ENCODE measurements around the gene EFL1.
A peak's percentile ranks its signal among the peaks of the same experiment; 100 is the strongest.
"Not testable (repeated sequence)": the region's sequence is repeated elsewhere in the genome, so short reads cannot be mapped to it uniquely, and the experiment has no call there.

Gene EFL1

DNA sequence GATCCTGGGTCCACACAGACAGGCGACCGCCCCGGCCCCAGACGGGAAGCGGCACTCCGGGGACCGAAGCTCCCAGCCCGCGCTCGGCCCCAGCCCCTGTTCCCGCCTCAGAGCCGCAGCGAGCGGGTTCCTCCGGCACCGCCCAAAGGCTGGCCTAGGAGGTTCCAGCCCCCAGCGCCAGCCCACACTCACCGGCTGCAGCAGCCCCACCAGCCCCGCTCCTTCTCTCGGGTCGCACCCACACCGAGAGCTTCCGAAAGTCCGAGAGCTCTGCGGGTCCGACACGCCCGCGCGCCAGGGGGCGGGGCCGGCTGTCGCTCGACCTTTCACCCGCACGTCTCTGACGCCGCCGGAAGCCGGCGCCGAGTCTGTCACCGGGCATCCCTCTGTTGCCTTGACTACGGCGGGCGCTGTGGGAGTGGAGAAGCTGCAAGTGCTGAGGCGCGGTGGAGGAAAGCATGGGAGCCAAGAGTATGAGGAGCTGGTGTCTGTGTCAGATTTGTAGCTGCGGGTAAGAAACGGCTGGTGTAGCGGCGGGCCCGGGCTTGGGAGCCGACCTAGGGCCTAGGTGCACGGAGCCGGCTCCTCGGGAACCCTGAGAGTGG, at the start of gene EFL1, which contains the start of gene SAXO2:
EFL1 (minus strand) TSS at position 313 of the 605 bp plus-strand sequence. CDS start 956 bp downstream, outside the sequence.
SAXO2 (plus strand) TSS at position 397 of the 605 bp plus-strand sequence; CDS start at position 459, 62 bp downstream.
- peak; percentile 94 for DNase-seq (ENCODE audit: low spot score)

DNA sequence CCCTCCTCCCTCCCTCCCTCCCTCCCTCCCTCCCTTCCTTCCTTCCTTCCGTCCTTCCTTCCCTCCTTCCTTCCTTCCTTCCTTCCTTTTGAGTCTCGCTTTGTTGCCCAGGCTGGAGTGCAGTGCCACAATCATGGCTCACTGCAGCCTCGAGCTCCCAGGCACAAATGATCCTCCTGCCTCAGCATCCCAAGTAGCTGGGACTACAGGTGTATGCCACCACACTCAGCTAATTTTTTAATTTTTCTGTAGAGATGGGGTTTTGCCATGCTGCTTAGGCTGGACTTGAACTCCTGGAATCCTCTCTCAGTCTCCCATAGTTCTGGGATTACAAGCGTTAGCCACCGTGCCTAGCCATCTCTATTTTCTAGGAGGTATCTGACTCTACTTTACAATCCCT, 48.8 kb upstream of the EFL1 start:
- DNase-seq (ENCODE audit: low spot score) = not testable (repeated sequence)

DNA sequence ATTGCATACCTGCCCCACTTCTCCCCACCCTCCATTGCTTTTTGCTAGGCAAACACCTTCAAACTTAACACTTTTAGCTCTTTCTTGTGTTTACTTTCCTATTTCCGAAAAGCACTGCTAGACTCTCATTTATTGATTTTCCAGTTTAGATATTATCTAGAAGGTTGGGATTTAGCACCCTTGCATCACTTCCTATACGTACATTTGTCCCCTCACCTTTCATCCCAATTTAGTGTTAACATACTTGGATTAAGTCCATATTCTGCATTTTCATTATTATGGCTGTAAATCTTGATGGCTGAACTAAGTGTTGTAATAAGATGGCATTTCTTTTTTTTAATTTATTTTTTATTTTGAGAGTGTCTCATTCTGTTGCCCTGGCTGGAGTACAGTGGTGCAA, 47.3 kb upstream of the EFL1 start:
- no peak for DNase-seq (ENCODE audit: low spot score)

DNA sequence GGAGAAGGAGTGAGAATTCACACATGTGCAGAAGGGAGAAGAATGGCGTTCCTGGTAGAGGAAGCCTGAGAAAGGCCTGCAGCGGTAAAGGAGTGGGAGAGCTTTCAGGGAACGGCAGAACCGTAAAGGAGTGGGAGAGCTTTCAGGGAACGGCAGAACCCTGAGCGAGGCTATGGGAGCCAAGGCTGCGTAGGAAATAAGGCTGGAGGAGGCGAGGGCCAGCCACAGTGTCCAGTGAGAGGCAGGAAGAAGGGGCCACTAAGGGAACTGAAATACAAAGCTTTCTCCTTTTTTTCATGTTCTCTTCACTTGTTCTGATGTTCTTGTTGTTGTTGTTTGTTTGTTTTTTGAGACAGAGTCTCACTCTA, 45.2 kb upstream of the EFL1 start:
- no peak for DNase-seq (ENCODE audit: low spot score)

DNA sequence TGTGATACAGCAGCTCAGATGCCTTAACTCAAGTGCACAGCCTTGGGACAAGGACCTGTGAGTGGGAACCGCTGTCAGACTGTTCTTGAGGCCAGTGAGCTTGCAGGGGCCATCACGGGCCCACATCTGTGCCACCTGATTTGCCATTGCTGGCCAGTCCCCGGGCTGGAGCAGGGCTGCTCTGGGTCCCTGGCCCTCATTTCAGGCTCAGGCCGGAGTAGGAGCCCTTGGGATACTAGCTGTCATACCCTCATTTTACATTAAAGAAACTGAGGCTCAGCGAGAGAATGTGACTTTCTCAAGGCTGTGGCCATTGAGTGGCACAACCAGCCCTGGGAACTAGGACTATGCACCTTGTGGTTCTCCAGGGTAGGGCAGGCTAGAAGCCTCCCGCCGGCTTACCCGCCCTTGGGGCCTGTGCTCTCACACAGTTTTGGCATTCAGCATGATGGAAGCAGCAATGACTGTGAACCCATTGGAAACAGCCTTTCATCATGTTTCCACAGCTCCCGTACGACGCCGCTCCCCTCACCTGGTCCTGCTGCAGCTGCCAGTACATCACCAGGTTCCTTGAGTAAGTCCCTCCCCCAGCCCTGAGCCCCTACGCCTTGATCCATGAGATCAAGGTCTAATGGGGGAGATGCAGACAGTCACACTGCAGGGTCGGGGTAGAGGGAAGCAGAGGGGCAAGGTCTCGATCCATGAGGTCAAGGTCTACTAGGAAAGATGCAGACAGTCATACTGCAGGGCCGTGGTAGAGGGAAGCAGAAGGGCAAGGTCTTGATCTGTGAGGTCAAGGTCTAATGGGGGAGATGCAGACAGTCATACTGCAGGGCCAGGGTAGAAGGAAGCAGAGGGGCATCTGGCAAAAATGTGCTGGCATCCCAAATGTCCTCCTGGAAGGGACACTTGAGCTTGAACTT, 44.5 kb upstream of the EFL1 start:
- no peak for DNase-seq (ENCODE audit: low spot score)

DNA sequence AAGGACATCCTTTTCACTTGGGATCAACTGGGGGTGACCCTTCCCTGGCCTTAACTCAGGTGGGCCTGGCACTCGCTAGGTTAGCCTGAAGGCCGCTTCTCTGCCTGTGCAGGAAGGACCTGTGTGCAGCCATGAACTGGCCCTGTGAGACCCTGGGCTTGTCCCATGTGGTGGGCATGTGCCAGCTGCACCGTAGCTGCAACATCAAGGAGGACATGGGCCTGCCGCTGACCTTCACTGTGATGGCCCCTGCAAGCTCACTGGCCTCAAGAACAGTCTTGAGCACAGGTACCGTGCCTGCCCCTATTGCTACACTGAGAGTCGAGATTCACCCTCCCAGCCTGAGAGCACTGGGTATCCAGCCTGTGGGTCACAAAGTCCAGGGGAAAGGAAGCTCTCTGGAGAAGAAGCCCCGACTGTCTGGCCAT, 43.1 kb upstream of the EFL1 start:
- no peak for DNase-seq (ENCODE audit: low spot score)

DNA sequence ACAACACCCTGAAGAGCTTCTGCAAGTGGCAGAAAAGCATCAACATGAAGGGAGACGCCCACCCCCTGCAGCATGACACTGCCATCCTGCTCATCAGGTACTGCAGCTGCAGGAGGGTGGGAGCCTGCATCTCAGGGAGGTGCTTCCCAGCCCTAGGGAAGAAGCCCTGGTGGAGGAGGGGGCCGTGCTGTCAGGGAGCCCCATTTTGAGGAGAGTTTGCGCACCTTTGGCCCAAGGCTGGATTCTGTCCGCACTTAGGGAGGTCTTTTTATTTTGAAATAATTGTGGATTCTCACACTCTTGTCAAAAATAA, 42.2 kb upstream of the EFL1 start:
- no peak for DNase-seq (ENCODE audit: low spot score)

DNA sequence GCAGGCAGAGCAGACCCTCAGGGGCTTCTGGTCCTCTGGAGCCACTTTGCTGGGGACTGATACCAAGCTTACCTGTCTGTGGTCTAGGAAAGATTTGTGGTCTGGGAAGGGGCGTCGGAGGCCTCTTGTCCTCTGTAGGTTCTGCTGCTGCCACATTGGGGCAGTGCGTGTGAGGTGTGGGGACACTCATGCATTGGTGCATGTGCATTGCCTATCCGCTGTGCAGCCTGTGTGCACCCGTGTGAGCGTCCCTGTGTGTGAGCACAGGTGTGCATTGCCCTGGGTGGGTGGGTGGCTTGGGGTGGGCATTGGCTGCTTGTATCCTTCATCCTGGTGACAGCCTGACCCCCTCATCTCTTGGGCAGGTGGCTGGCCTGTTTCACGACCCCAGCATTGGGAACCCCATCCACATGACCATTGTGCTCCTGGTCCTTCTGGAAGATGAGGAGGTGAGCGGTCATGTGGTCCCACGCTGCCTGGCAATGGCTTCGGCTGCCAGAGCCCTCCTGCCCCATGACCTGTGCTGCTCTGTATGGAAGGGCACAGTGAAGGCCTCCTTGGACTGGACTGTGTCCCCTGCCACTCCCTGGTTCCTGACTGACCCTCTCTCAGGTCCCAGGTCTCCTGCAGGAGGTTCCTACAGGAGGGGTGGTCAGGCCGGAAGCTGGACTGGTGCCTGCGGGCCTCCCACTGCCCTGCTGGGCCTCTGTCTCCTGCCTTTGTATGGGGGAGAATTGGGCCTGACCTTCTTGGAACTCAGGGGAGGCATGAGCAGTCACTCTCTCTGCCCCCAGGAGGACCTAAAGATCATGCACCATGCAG, 41.6 kb upstream of the EFL1 start:
- no peak for DNase-seq (ENCODE audit: low spot score)

DNA sequence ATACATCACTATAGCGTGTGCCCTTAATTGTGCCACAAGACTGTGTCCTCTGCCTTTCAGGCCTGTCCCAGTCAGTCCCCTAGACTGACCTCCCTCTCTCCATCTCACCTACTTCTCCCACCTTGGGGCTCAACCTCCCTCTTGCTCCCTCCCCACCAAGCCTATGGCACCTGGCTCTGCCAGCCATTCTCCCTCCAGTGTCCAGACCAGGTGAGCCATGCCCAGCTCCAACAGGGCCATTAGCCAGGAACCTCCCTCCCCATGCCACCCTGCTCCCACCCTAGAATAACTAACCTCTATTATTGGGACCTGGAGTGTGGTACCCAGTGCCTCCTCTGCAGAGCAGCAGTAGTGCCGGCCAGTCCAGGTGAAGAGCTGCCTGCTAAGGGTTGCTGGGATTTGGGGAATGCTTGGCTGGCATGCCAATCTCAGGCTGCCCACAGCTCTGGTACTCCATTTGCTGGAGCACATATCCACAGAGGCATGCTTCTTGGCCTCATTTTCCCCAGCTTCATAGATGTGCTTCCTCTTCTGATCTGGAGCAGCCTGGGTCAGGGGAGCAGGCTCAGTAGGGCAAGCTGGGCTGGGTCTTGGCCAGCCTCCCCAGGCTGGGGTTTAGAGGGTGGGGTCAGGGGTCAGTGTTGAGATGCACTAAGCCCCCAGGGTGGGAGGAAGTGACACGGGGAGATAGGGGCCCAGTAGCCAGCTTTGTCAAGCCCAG, 38.9 kb upstream of the EFL1 start:
- no peak for DNase-seq (ENCODE audit: low spot score)

DNA sequence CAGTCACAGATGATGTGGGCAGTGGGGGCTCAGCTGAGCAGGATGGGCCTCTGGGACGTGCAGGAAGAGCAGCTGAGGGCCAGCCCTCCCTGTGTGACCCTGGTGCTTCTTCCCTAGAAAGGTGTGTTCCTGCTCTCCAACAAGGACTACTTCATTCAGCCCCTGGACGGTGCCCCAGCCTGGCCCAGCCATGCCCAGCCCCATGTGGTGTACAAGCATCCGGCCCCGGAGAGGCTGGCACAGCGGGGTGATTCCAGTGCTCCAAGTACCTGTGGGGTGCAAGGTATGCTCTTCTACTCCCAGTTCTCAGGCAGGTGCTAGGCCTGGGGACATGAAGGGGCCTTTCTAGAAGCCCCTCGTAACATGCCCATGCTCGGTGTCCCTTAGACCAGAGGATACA, 38.3 kb upstream of the EFL1 start:
- no peak for DNase-seq (ENCODE audit: low spot score)

DNA sequence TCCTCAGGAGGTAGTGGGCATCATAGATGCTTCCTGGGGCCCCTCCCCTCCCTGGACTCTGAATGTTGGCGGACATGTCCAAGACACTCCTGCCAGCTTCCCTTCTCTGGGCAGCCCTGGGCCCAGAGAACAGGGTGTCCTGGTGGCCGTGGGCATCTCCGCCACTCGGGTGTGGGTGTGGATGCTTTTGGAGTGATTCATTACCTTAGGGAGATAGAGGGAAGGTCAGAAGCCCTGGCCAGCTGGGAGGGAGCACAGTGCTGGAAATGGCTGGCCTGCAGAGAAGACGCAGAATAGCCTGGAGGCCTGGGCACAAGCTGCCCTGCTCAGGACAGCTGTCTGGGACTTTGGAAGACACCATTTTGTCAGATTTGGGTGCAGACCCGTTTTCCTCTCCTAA, 37.8 kb upstream of the EFL1 start:
- DNase-seq (ENCODE audit: low spot score) = not testable (repeated sequence)

DNA sequence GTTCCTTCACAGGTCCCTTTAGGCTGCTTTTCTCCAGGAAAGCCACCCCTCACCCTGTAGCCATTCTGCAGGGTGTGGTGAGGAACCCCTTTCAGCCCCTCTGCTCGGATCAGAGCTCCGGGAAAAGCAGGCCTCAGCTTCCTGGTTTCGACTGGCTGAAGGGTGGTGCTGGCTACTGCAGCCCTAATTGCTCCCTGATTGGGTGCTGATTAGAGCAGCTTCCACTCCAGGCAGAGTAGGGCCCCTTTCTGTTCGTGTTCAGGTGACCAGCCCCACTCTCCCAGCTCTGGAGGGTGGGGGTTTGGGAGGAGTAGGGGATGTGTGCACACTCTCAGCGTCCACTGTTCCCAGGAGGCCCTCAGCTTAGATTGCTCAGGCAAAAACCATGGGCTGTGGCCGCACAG, 37.0 kb upstream of the EFL1 start:
- DNase-seq (ENCODE audit: low spot score) = not testable (repeated sequence)

DNA sequence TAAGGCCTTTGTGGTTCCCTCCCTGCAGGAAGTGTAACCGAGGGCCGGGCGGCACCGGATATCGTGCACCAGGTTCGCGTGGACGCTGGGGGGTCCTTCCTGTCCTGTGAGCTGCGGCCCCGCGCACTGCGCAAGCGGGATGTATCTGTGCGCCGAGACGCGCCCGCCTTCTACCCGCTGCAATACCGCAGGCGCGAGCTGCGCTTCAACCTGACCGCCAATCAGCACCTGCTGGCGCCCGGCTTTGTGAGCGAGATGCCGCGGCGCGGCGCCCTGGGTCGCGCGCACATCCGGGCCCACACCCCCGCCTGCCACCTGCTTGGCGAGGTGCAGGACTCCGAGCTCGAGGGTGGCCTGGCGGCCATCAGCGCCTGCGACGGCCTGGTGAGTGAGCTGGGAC, 36.0 kb upstream of the EFL1 start:
- peak; percentile 33 for DNase-seq (ENCODE audit: low spot score)

DNA sequence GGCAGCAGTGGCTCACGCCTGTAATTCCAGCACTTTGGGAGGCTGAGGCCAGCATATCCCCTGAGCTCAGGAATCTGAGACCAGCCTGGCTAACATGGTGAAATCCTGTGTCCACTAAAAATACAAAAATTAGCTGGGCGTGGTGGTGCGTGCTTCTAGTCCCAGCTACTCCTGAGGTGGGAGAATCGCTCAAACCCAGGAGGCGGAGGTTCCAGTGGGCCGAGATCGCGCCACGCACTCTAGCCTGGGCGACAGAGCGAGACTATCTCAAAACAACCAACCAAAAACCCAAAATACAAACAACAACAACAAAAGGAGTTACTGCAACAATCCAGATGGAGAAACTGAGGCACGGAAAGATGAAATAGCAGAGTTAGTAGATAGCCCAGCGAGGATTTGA, 35.5 kb upstream of the EFL1 start:
- no peak for DNase-seq (ENCODE audit: low spot score)

DNA sequence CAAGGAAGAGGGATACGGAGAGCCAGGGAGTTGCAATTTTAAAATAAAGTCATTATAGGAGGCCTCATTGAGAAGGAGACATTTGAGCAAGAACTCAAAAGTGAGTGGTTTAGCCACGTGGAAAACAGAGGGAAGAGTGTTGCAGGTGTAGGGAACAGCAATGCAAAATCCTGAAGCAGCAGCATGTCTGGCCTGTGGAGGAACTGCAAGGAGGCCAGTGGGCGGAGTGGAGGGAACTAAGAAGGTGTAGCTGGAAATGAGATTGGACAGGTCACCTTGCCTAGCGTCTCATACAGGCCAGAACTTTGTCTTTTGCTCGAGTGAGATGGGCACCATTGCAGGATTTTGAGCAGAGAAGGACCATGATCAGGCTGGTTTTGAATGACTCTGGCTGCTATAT, 35.0 kb upstream of the EFL1 start:
- no peak for DNase-seq (ENCODE audit: low spot score)

DNA sequence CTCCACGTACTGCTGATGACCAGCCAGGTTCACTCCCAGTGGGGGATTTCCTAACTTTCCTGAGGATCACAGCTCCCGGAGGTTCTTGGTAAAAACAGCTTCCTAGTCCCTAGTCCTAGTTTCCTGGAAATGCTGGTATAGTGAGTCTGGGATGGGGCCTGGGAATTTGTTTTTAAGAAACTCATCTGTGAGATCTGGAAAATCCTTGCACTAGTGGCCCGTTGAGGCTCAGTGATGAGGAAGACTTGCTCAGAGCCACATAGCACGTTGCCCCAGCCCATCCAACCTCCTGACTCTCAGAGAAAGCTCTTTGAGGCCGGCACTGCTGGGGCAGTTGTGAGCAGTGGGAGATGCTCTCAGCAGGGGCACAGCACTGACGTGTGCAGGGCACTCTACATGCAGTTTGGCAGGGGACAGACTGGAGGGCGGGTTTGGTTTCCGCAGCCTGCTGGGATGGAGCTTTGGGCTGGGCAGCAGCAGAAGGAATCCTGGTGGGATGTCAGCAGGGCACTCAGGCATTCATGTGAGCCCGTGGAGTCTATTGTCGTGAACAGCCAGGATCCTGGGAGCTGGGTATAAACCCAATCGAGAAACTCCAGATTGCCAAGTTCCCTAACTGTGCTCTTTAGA, 31.6 kb upstream of the EFL1 start:
- DNase-seq (ENCODE audit: low spot score) = no peak

DNA sequence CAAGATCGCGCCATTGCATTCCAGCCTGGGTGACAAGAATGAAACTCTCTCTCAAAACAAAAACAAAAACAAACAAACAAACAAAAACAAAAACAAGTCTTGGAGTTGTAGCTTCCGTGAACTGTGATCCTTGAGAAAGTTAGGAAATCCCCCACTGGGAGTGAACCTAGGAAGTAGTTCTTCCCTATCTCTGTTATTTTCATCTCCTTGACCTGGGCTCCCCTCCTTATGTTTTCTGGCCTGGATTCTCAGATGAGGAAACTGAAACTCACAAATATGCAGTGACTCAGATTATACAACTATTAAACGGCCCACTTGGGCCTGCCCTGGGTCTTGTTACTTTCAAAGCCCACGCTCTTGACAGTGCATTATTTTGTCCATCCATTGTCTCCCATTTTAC, 29.7 kb upstream of the EFL1 start:
- DNase-seq (ENCODE audit: low spot score) = no peak

DNA sequence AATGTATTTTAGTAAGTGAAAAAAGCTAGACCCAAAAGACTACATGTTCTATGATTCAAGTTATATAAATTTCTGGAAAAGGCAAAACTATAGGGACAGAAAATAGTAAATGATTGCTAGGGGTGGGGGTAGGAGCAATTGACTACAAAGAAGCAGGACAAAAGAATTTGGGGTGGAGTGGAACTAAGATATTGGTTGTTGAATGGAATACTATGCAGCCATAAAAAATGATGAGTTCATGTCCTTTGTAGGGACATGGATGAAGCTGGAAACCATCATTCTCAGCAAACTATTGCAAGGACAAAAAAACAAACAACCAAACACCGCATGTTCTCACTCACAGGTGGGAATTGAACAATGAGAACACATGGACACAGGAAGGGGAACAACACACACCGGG, 25.7 kb upstream of the EFL1 start:
- DNase-seq (ENCODE audit: low spot score) = not testable (repeated sequence)

DNA sequence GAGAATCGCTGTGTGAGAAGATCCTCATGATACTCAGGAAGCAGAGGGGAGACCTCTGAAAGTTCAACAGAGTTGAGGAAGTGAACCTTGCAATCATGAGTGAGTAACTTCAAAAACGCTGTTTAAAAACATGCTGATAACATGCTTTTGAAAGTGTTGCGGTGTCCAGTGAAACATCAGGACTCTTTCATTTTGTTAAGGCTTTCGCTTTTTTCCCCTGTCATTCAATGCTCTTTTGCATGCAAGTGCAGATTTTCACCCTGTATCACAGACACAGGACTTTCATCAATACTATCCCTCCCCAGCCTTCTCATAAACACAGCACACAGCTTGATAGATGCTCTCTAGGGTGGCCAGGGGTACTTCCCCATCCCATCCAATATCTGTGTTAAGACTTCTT, 23.9 kb upstream of the EFL1 start:
- not testable (repeated sequence) for DNase-seq (ENCODE audit: low spot score)

DNA sequence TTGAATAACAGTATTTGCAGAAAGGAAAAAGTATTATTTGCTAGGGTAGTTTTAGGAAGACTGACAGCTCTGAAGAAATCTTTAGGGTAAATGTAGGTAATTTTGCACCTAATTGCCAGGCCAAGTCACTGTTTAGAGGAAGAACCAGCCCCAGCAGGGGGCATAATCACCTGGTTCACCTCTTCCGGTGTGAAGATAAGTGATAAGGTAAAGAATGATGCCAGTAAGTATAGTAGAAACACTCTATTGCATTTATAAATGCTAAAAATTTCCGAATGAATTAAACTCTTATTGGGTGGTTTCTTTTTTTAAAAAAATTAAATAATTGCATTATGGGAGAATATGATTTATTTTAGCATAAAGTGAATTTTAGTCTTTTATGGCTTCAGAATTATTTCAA, 21.8 kb upstream of the EFL1 start:
- DNase-seq (ENCODE audit: low spot score) = not testable (repeated sequence)

DNA sequence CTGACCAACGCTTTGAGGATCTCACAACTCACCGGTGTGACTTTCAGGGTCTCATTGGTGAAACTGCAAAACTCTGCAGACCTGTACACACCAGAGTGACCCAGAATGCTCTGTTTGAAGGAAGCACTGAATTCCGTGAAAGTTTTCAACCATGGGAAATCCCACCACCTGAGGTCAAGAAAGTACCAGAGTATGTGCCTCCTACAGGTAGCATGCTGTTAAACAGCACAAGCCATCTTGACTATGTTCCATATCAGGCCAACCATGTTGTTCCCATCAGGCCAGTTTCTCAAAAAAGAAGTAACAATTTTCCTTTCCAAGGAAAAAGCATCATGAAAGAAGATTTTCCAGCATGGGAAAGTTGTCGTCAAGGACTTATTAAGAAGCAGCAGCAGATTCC, 19.9 kb upstream of the EFL1 start:
- DNase-seq (ENCODE audit: low spot score) = not testable (repeated sequence)

DNA sequence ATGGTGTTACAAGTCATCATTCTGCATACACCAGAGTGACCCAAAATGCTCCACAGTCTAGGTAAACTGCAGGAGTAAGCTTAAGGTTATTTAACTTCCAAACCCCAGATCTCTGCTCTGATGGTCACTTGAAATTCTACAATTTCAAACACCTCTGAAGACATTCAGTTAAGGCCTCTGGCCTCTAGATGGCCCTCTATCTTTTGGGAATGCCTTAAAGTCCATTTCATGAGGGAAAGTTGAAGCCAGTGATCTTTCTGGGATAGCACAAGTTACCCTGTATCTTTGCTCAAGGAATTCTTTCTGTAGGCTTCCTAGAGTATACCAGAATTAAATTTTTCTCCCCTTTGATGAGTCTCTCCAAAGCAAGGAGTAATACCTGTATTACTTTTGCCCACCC, 18.7 kb upstream of the EFL1 start:
- not testable (repeated sequence) for DNase-seq (ENCODE audit: low spot score)
